SK-N-DZ (cell line): ENCODE results near the gene FIG4.
"Not testable (repeated sequence)": the region's sequence is repeated elsewhere in the genome, so short reads cannot be mapped to it uniquely, and the experiment has no call there.

ENCODE experiments used
- DNase-seq: peaks from one replicate; pipeline ENCODE4 v3.0.0-alpha.2; 2015; ENCODE audit warnings: low spot score

FIG4 gene

DNA sequence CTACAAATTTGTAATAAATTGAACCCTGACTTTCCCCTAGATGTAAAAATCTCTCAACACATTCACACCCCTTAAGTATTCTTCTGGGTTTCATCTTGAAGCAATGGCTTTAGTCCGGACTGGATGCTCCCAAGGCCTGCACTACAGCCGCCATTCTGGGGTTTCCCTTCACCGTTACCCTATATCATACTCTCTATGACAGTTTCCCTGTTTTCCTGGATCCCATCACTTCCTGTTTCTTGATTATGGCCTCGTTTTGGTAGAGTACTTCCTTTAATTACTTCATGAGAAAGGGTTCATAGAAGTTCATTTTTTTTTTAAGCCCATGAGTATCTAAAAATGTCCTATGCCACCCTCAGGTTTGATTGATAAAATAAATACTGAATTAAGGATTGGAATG, 11.7 kb downstream of the FIG4 start:
- DNase-seq: no peak

GRCh38 chr6:109705258-109705657, 14.2 kb downstream of the FIG4 start:
- peak; percentile 83 for DNase-seq

- DNase-seq: no peak
Observed at GRCh38 chr6:109706513-109706912, 15.4 kb downstream of the FIG4 start.

GRCh38 chr6:109708099-109708498, 17.0 kb downstream of the FIG4 start:
- not testable (repeated sequence) for DNase-seq

DNA sequence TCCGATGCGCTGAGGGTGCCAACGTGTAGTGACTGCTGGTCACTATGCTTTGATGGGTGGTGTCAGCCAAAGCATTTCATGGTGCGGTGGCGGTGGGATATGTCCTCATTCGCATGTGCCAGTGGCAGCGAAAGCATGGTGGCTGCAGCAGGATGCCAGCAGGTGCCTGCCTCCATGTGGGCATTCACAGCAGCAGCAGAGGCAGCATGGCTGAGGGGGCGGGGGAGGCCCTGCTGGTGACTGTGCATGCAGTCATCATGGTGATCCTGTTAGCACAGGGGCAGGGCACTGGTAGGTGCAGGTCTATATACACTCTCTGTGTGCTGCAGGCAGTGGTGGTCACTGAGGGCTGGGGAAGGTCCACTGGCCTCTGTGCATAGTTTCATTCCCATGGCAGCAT, 22.0 kb downstream of the FIG4 start:
- no peak for DNase-seq

DNA sequence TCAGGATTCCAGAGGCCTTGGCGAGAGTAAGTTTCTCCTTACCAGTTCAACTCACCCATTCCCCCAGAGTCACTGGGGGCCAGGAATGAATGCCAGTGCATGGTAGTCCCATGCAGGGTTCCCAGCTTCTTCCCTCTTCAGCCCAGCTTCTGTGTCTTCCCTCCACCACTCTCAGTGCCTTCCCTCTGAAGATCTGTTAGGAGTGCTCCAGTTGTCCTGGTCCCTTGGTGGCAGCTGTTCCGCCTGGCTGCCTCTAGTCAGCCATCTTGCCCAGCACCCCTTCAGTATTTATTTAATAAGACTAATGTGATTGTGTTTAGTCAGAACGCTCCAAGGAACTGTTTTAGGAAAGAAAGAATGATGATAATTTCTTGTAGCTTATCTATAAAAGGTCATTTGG, 23.1 kb downstream of the FIG4 start:
- DNase-seq: peak; percentile 47

GRCh38 chr6:109714611-109715010, 23.5 kb downstream of the FIG4 start:
- DNase-seq: peak; percentile 16

- no peak for DNase-seq
Observed at GRCh38 chr6:109715616-109716015, 24.5 kb downstream of the FIG4 start.

- no peak for DNase-seq
Observed at GRCh38 chr6:109717971-109718370, 26.9 kb downstream of the FIG4 start.

GRCh38 chr6:109718991-109719390, 27.9 kb downstream of the FIG4 start:
- no peak for DNase-seq

- DNase-seq: no peak
Observed at GRCh38 chr6:109720311-109720710, 29.2 kb downstream of the FIG4 start.

- no peak for DNase-seq
Observed at GRCh38 chr6:109722011-109722410, 30.9 kb downstream of the FIG4 start.

DNA sequence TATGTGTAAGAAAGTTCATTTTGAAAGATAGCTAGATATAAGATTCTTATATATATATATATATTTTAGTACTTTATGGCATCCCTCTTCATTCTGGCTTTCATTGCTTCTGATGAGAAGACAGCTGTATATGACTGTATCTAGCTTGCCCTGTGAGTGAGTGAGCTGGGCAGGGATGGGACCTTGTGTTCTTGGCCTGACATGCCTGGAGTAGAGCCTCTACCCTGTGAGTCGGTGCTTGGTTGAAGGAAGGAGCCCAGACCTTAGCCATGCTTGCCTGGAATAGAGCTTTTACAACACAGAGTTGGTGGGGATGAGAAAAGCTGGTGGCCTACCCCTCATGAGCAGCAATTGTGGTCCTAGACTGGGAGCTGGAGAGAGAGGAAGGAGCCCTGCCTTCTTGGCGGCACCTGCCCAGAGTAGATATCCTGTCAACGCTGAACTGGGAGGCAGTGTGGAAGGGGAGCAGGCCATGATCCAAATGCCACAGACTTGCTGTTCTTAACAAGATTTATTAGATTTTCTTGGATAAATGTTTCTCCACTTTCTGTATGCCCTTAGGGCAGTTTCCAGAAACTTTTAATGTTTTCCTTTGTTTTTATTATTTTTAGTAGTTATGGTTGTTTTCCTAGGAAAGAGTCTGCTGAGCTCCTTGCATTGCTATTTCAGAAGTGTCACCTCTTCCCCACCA, 31.6 kb downstream of the FIG4 start:
- DNase-seq: no peak

DNA sequence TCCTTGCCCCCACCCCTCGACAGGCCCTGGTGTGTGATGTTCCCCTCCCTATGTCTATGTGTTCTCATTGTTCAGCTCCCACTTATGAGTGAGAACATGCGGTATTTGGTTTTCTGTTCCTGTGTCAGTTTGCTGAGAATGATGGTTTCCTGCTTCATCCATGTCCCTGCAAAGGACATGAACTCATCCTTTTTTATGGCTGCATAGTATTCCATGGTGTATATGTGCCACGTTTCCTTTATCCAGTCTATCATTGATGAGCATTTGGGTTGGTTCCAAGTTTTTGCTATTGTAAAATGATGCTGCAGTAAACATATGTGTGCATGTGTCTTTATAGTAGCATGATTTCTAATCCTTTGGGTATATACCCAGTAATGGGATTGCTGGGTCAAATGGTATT, 34.2 kb downstream of the FIG4 start:
- not testable (repeated sequence) for DNase-seq

- DNase-seq: peak; percentile 9
Observed at GRCh38 chr6:109736273-109737025, 45.4 kb downstream of the FIG4 start.

GRCh38 chr6:109738255-109738654, 47.2 kb downstream of the FIG4 start:
- DNase-seq: no peak

GRCh38 chr6:109738667-109739066, 47.6 kb downstream of the FIG4 start:
- DNase-seq: no peak

- no peak for DNase-seq
Observed at GRCh38 chr6:109739686-109740085, 48.6 kb downstream of the FIG4 start.

- no peak for DNase-seq
Observed at GRCh38 chr6:109740787-109741186, 49.7 kb downstream of the FIG4 start.

DNA sequence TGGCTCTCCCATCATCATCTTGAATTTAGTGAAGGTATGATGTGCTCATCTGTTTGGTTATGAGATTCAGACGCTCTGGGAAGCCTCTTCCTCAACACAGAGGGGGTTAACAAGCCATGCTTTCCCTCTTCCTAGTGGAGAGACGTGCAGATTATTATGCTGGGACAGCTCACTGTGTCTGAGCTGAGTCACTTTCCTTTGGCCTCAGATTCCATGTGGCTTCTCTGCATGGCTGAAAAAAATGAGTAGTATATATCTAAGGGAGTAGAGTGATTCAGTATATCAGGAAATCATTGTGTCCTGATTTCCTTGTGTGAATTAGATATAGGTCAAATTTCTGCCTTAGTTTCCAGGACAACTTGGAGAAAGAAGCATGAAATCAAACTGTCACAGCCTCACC, 52.6 kb downstream of the FIG4 start:
- no peak for DNase-seq

- not testable (repeated sequence) for DNase-seq
Observed at GRCh38 chr6:109744779-109745178, 53.7 kb downstream of the FIG4 start.

DNA sequence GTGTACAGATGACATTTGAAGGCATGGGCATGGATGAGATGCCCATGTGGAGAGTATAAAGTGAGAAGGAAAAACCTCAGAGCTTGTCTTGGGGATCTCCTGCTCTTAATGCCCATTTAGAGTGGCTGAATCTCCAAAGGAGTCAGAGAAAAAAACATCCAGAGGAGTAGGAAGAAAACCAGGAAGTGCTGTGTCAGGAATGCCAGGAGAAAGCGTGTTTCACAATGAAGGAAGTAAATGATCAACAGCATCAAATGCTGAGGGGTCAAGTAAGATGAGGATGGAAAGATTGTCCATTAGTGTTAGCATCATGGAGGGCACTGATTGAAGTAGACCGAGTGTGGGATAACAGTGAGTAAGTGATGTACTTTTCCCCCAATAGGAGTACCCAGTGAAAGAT, 56.1 kb downstream of the FIG4 start:
- no peak for DNase-seq
